Caco-2 (cell line): ENCODE data around the gene CRYBG1. TPM values are rescaled to one million over a fixed set of nuclear protein-coding genes. Genes with fewer than 3 reads are reported as not detected.

ENCODE experiments used
- BruUV-seq: library from RNA; stranded (reverse); fragments of 400-500 nt; replicated peaks from 2 replicates; lab custom pipeline; 2021; lab: Mats Ljungman, UMichigan
- CTCF ChIA-PET: fragments of 300-600 bp; sonication (Branson Sonifier 250); formaldehyde crosslinking; loops from one replicate; lab custom pipeline; 2022; ENCODE audit warnings: antibody characterized with exemption; lab: Charles Lee
- POLR2A ChIA-PET: fragments of 300-600 bp; sonication (Branson Sonifier 250); formaldehyde crosslinking; loops from one replicate; lab custom pipeline; 2022; ENCODE audit warnings: antibody characterized with exemption; lab: Charles Lee
- DNase-seq, 2 experiments: peaks; one replicate each; pipeline versions ENCODE4 v3.0.0 to v3.0.0-alpha.2; 2020 to 2022
- H3K27me3 ChIP-seq: replicated peaks from 2 replicates; pipeline ENCODE4 v1.6.0; 2011; ENCODE audit warnings: low read length; ENCODE audit not compliant: control insufficient read depth, insufficient read depth
- H3K36me3 ChIP-seq: 2 replicates; pipeline ENCODE4 v1.5.1; 2011; ENCODE audit warnings: low read length; ENCODE audit not compliant: control insufficient read depth, insufficient read depth
- H3K4me1 ChIP-seq: fragments of 250-450 bp; sonication (Bioruptor Pico); 2 replicates; pipeline ENCODE4 v1.5.1; 2020; ENCODE audit warnings: mild to moderate bottlenecking
- H3K4me3 ChIP-seq: 2 replicates; pipeline ENCODE4 v1.5.1; 2011; ENCODE audit warnings: low read depth, mild to moderate bottlenecking, control low read depth, low read length
- H3K9me3 ChIP-seq: fragments of 250-450 bp; sonication (Bioruptor Pico); 2 replicates; pipeline ENCODE4 v1.5.1; 2020; ENCODE audit warnings: mild to moderate bottlenecking, moderate library complexity
- H3K27ac Mint-ChIP-seq: one replicate; pipeline ENCODE4 v1.8.0; 2022; ENCODE audit warnings: mixed read lengths; ENCODE audit not compliant: unreplicated experiment
- H3K27me3 Mint-ChIP-seq: one replicate; pipeline ENCODE4 v1.8.0; 2022; ENCODE audit warnings: mixed read lengths; ENCODE audit not compliant: insufficient read depth, unreplicated experiment
- H3K36me3 Mint-ChIP-seq: one replicate; pipeline ENCODE4 v1.8.0; 2022; ENCODE audit warnings: mild to moderate bottlenecking, mixed read lengths; ENCODE audit not compliant: insufficient read depth, unreplicated experiment
- H3K4me1 Mint-ChIP-seq: one replicate; pipeline ENCODE4 v1.8.0; 2022; ENCODE audit warnings: low read depth, mixed read lengths; ENCODE audit not compliant: unreplicated experiment
- H3K4me3 Mint-ChIP-seq: one replicate; pipeline ENCODE4 v1.8.0; 2022; ENCODE audit warnings: mild to moderate bottlenecking, moderate library complexity, mixed read lengths; ENCODE audit not compliant: unreplicated experiment
- H3K9me3 Mint-ChIP-seq: one replicate; pipeline ENCODE4 v1.8.0; 2022; ENCODE audit warnings: mixed read lengths; ENCODE audit not compliant: unreplicated experiment
- CTCF ChIP-seq, 2 experiments: fragments of 200-600 bp in 1 of 2; IDR thresholded peaks; 1 replicate in 1 of 2; 2 replicates in 1 of 2; pipeline versions ENCODE4 v1.5.1 to v1.8.0; 2011 to 2022; ENCODE audit warnings: antibody characterized with exemption in 1 of 2, control low read depth in 1 of 2, inconsistent platforms in 1 of 2, low read depth in 1 of 2, low read length in 1 of 2, mild to moderate bottlenecking in 1 of 2, moderate library complexity in 1 of 2; ENCODE audit not compliant: insufficient read depth in 1 of 2, severe bottlenecking in 1 of 2, unreplicated experiment in 1 of 2
- intact Hi-C: fragments of 100-400 bp; cut with micrococcal nuclease; formaldehyde crosslinking; loops from one replicate; pipeline ENCODE4 v1.10.0; 2022; ENCODE audit not compliant: unreplicated experiment
- total RNA-seq: library from RNA; stranded (reverse); gene quantifications from 2 replicates; pipeline ENCODE4 v1.2.3, GENCODE V29; 2022

Gene CRYBG1
- total RNA-seq, 1 experiment from 2014 or later: 13.2 TPM

DNA sequence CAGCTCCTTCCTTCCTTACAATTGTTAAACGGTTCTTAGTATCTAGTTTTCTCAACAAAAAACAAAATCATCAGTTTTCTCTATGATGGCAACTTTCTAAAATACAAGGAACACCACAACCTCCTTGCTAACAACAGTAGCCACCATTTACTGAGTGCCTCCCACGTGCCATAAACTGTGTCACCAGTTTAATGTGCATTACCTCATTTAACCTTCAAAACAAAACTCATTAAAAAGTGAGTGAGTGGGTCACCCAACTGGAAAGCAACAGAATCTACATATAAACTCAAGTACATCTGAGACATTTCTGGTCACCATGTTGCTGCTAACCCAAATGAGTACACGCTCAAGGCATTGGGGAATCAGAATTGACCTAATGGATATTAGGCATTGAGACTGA is 257.8 kb downstream of the CRYBG1 start:
- no peaks in the 10 kb centered on the region for H3K36me3 ChIP-seq
- no peaks in the 10 kb centered on the region for H3K4me1 Mint-ChIP-seq
- POLR2A ChIA-PET: no interaction called here
- H3K27me3 Mint-ChIP-seq: no peaks in the 10 kb centered on the region
- CTCF ChIA-PET: no interaction called here
- intact Hi-C loops: no loop called here
- no peak overlapping the region for H3K27ac Mint-ChIP-seq
- no peak overlapping the region for H3K4me3 Mint-ChIP-seq
- H3K9me3 ChIP-seq: no peaks in the 10 kb centered on the region
- no peak overlapping the region for H3K4me3 ChIP-seq
- H3K36me3 Mint-ChIP-seq: no peaks in the 10 kb centered on the region
- BruUV-seq: no TSS peak
- no peak for TF ChIP-seq CTCF (IDR thresholded peaks at IDR 0.05; ENCODE audit: insufficient read depth in 1 of 2, low read depth in 1 of 2, low read length in 1 of 2, severe bottlenecking in 1 of 2, unreplicated experiment in 1 of 2)
- H3K27me3 ChIP-seq: no peaks in the 10 kb centered on the region
- 0 out of 2 replicates have a peak, but pooled peaks cover 10% of the 10 kb centered on the region for H3K4me1 ChIP-seq
- DNase-seq: no peak
- no peaks in the 10 kb centered on the region for H3K9me3 Mint-ChIP-seq

- H3K36me3 Mint-ChIP-seq: no peaks in the 10 kb centered on the region
- intact Hi-C loops: no loop called here
- H3K27ac Mint-ChIP-seq: no peak overlapping the region
- no peaks in the 10 kb centered on the region for H3K4me1 Mint-ChIP-seq
- H3K27me3 Mint-ChIP-seq: no peaks in the 10 kb centered on the region
- Histone ChIP-seq H3K36me3 (no peaks in the 10 kb centered on the region), H3K27me3 (no peaks in the 10 kb centered on the region), H3K4me1 (0 out of 2 replicates have a peak, but pooled peaks cover 10% of the 10 kb centered on the region), H3K9me3 (no peaks in the 10 kb centered on the region), H3K4me3 (no peak overlapping the region)
- no peak overlapping the region for H3K4me3 Mint-ChIP-seq
- POLR2A ChIA-PET: no interaction called here
- BruUV-seq: no TSS peak
- CTCF ChIA-PET: no interaction called here
- no peak for TF ChIP-seq CTCF (IDR thresholded peaks at IDR 0.05; ENCODE audit: insufficient read depth in 1 of 2, low read depth in 1 of 2, low read length in 1 of 2, severe bottlenecking in 1 of 2, unreplicated experiment in 1 of 2)
- no peak for DNase-seq
- no peaks in the 10 kb centered on the region for H3K9me3 Mint-ChIP-seq
Observed at GRCh38 chr6:106619223-106619622, 258.7 kb downstream of the CRYBG1 start.

DNA sequence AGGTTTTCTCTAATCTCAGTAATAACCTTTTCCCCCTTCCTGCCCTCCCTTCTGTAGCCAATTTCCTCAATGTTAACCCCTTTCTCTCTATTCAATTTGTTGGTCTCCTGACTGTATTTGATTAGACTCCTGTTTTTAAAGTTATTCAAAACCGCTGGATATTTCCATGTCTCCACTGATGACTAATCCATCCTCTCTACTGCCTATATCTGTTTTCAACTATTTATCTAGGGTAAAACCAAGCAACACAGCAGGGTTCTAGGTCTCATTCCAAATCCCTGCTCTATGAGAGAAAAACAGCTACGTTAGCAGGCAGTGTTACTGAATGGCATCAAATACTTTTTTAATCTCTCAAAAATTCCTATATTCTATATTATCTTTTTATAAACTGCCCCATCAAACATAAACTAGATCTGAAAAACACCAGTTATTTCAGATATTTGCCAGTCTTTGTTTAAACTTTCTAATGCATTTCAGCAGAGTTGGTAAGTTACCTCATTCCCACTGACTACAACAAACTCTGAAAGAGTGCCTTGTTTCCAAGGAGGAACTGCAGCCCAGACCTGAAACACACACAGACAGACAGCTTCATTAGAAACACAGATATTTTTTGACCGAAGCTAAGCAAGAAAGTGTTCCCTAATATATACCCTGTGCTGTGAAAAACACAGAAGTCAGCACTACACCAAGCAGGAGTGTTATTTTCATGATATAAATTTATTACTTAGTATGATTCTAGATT is 260.6 kb downstream of the CRYBG1 start:
- Histone ChIP-seq H3K9me3 (no peaks in the 10 kb centered on the region), H3K27me3 (no peaks in the 10 kb centered on the region), H3K4me3 (no peak overlapping the region), H3K4me1 (0 out of 2 replicates have a peak, but pooled peaks cover 10% of the 10 kb centered on the region), H3K36me3 (no peaks in the 10 kb centered on the region)
- intact Hi-C loops: no loop called here
- Mint-ChIP-seq H3K9me3 (no peaks in the 10 kb centered on the region), H3K4me3 (no peak overlapping the region), H3K4me1 (no peaks in the 10 kb centered on the region), H3K27ac (no peak overlapping the region), H3K27me3 (no peaks in the 10 kb centered on the region), H3K36me3 (no peaks in the 10 kb centered on the region)
- DNase-seq: no peak
- CTCF ChIA-PET: interaction anchor here (0.8 kb wide), 1 partner anchor 18 kb away, joined by 3 read pairs; no protein-coding TSS in a partner anchor
- POLR2A ChIA-PET: no interaction called here
- TF ChIP-seq CTCF (IDR thresholded peaks at IDR 0.05; ENCODE audit: insufficient read depth in 1 of 2, low read depth in 1 of 2, low read length in 1 of 2, severe bottlenecking in 1 of 2, unreplicated experiment in 1 of 2): no peak
- no TSS peak for BruUV-seq

Other genes starting within 250 kb of the CRYBG1 start
- 25.6 and 26.9 TPM in 2 replicates for gene ATG5, start 35.0 kb upstream of the CRYBG1 start, total RNA-seq